ENCODE results near the gene MST1R.

DNA sequence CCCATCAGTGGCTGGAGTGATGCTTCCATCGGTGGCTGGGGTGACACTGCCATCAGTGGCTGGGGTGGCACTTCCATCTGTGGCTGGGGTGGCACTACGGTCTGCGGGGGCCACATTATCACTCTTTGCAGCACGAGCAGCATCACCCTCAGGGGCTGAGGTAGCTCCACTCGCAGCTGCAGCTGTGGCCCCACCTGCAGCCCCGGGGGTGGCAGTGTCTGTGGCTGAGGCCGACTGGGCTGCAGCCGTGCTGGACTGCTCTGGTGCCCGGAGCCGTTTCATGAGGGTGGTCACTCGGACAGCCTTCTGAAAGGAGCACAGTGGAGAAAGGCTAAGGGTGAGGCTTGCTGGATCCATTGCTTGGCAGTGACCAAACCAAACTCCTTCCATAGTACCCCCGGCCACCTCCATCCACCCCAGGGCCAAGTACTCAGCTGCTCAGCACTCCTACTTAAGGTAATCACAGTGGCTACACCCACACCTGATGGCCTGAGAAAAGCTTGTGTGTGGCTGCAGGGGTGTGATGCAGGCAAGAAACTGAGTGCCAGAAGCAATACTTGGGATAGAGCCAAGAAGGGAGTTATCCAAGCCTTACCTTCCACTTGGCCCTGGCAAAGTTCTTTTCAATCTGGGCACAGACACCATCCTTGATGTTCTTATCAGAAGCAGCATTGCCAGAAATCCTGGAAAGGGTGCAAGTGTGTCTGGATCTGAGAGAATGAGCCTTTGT is 43.9 kb downstream of the MST1R start:
- TF ChIP-seq, protein P1, sequence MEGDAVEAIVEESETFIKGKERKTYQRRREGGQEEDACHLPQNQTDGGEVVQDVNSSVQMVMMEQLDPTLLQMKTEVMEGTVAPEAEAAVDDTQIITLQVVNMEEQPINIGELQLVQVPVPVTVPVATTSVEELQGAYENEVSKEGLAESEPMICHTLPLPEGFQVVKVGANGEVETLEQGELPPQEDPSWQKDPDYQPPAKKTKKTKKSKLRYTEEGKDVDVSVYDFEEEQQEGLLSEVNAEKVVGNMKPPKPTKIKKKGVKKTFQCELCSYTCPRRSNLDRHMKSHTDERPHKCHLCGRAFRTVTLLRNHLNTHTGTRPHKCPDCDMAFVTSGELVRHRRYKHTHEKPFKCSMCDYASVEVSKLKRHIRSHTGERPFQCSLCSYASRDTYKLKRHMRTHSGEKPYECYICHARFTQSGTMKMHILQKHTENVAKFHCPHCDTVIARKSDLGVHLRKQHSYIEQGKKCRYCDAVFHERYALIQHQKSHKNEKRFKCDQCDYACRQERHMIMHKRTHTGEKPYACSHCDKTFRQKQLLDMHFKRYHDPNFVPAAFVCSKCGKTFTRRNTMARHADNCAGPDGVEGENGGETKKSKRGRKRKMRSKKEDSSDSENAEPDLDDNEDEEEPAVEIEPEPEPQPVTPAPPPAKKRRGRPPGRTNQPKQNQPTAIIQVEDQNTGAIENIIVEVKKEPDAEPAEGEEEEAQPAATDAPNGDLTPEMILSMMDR (conservative IDR thresholded peaks at IDR 0.05; ENCODE audit: low read length) = no peak
- TF ChIP-seq EZH2phosphoT487 (IDR thresholded peaks at IDR 0.05; ENCODE audit: borderline replicate concordance, low read depth, low read length) = no peak
